ENCODE measurements around the gene USP17L29. TPM values are rescaled to one million over a fixed set of nuclear protein-coding genes. Genes with fewer than 3 reads are reported as not detected.
"Not testable (repeated sequence)": the region's sequence is repeated elsewhere in the genome, so short reads cannot be mapped to it uniquely, and the experiment has no call there.

USP17L29 gene
- total RNA-seq = not detected in 2 replicates

GRCh38 chr4:9353338-9353737 is at the start of gene USP17L29:
USP17L29 (plus strand) TSS chr4:9353638; CDS start chr4:9353638, 0 bp downstream.
- not testable (repeated sequence) for DNase-seq (ENCODE audit: low read depth, low spot score)

- not testable (repeated sequence) for DNase-seq (ENCODE audit: low read depth, low spot score)
Observed at GRCh38 chr4:9324191-9324590, 29.2 kb upstream of the USP17L29 start.

GRCh38 chr4:9324865-9325264 is 28.6 kb upstream of the USP17L29 start, which contains the start of gene USP17L24:
USP17L24 (plus strand) TSS chr4:9325165; CDS start chr4:9325165, 0 bp downstream.
- DNase-seq (ENCODE audit: low read depth, low spot score) = not testable (repeated sequence)

- DNase-seq (ENCODE audit: low read depth, low spot score) = not testable (repeated sequence)
Observed at GRCh38 chr4:9329611-9330010, 23.8 kb upstream of the USP17L29 start, which contains the start of gene USP17L25. USP17L25 (plus strand) TSS chr4:9329911; CDS start chr4:9329911, 0 bp downstream.

GRCh38 chr4:9334358-9334757 is 19.1 kb upstream of the USP17L29 start, which contains the start of gene USP17L26:
USP17L26 (plus strand) TSS chr4:9334658; CDS start chr4:9334658, 0 bp downstream.
- not testable (repeated sequence) for DNase-seq (ENCODE audit: low read depth, low spot score)

GRCh38 chr4:9339103-9339502 is 14.3 kb upstream of the USP17L29 start, which contains the start of gene USP17L5:
USP17L5 (plus strand) TSS chr4:9339403; CDS start chr4:9339403, 0 bp downstream.
- DNase-seq (ENCODE audit: low read depth, low spot score) = not testable (repeated sequence)

- DNase-seq (ENCODE audit: low read depth, low spot score) = not testable (repeated sequence)
Observed at GRCh38 chr4:9343848-9344247, 9.6 kb upstream of the USP17L29 start, which contains the start of gene USP17L27. USP17L27 (plus strand) TSS chr4:9344148; CDS start chr4:9344148, 0 bp downstream.

GRCh38 chr4:9348593-9348992 is 4.8 kb upstream of the USP17L29 start, which contains the start of gene USP17L28:
USP17L28 (plus strand) TSS chr4:9348893; CDS start chr4:9348893, 0 bp downstream.
- not testable (repeated sequence) for DNase-seq (ENCODE audit: low read depth, low spot score)

- DNase-seq (ENCODE audit: low read depth, low spot score) = not testable (repeated sequence)
Observed at GRCh38 chr4:9350866-9351265, 2.6 kb upstream of the USP17L29 start.

- DNase-seq (ENCODE audit: low read depth, low spot score) = not testable (repeated sequence)
Observed at GRCh38 chr4:9362829-9363228, 9.4 kb downstream of the USP17L29 start, which contains the start of gene USP17L30. USP17L30 (plus strand) TSS chr4:9363129; CDS start chr4:9363129, 0 bp downstream.

- DNase-seq (ENCODE audit: low read depth, low spot score) = not testable (repeated sequence)
Observed at GRCh38 chr4:9379881-9380280, 26.4 kb downstream of the USP17L29 start.

- not testable (repeated sequence) for DNase-seq (ENCODE audit: low read depth, low spot score)
Observed at GRCh38 chr4:9381012-9381534, 27.6 kb downstream of the USP17L29 start.

- no peak for DNase-seq (ENCODE audit: low read depth, low spot score)
Observed at GRCh38 chr4:9384126-9384525, 30.7 kb downstream of the USP17L29 start.

GRCh38 chr4:9389001-9389400 is 35.6 kb downstream of the USP17L29 start:
- DNase-seq (ENCODE audit: low read depth, low spot score) = not testable (repeated sequence)

Other genes starting within 250 kb of the USP17L29 start
- not detected in 2 replicates for gene FAM90A26, start 183.2 kb upstream of the USP17L29 start, total RNA-seq
- gene USP17L10, start 143.0 kb upstream of the USP17L29 start, total RNA-seq = not detected in 2 replicates
- not detected in 2 replicates for gene USP17L11, start 138.2 kb upstream of the USP17L29 start, total RNA-seq
- not detected in 2 replicates for gene USP17L12, start 133.5 kb upstream of the USP17L29 start, total RNA-seq
- gene USP17L13, start 128.7 kb upstream of the USP17L29 start, total RNA-seq = not detected in 2 replicates
- not detected in 2 replicates for gene USP17L15, start 119.3 kb upstream of the USP17L29 start, total RNA-seq
- gene USP17L17, start 109.8 kb upstream of the USP17L29 start, total RNA-seq = not detected in 2 replicates
- gene USP17L18, start 105.0 kb upstream of the USP17L29 start, total RNA-seq = not detected in 2 replicates
- not detected in 2 replicates for gene USP17L19, start 100.3 kb upstream of the USP17L29 start, total RNA-seq
- gene USP17L20, start 95.5 kb upstream of the USP17L29 start, total RNA-seq = not detected in 2 replicates
- not detected in 2 replicates for gene USP17L21, start 90.8 kb upstream of the USP17L29 start, total RNA-seq
- not detected in 2 replicates for gene USP17L22, start 86.0 kb upstream of the USP17L29 start, total RNA-seq
- gene USP17L24, start 28.5 kb upstream of the USP17L29 start, total RNA-seq = not detected in 2 replicates
- gene USP17L25, start 23.7 kb upstream of the USP17L29 start, total RNA-seq = not detected in 2 replicates
- not detected in 2 replicates for gene USP17L26, start 19.0 kb upstream of the USP17L29 start, total RNA-seq
- gene USP17L5, start 14.2 kb upstream of the USP17L29 start, total RNA-seq = not detected in 2 replicates
- not detected in 2 replicates for gene USP17L27, start 9.5 kb upstream of the USP17L29 start, total RNA-seq
- not detected in 2 replicates for gene USP17L28, start 4.7 kb upstream of the USP17L29 start, total RNA-seq
- not detected in 2 replicates for gene USP17L30, start 9.5 kb downstream of the USP17L29 start, total RNA-seq
- not detected in 2 replicates for gene DEFB131A, start 90.8 kb downstream of the USP17L29 start, total RNA-seq

Data from pulmonary artery endothelial cell (primary cell).